GM20431 (cell line): ENCODE results near the gene PTPN14.
"Not testable (repeated sequence)": the region's sequence is repeated elsewhere in the genome, so short reads cannot be mapped to it uniquely, and the experiment has no call there.

Experiments used
- in situ Hi-C: fragments of 300-500 bp; cut with MseI, MboI; formaldehyde crosslinking; loops from one replicate; pipeline ENCODE4 v1.15.0; 2020; ENCODE audit warnings: low sequenced_read_pairs; ENCODE audit not compliant: unreplicated experiment

The PTPN14 gene

GRCh38 chr1:214491468-214492146, 59.8 kb downstream of the PTPN14 start:
- in situ Hi-C loops = no loop called here

- in situ Hi-C loops = no loop called here
These were observed 66.3 kb downstream of the PTPN14 start for GRCh38 chr1:214485151-214485550.

GRCh38 chr1:214483180-214483579, 68.2 kb downstream of the PTPN14 start:
- in situ Hi-C loops = not testable (repeated sequence)

- in situ Hi-C loops = not testable (repeated sequence)
These were observed 69.3 kb downstream of the PTPN14 start for GRCh38 chr1:214481983-214482634.

GRCh38 chr1:214476986-214477870, 74.2 kb downstream of the PTPN14 start:
- in situ Hi-C loops = no loop called here

- in situ Hi-C loops = no loop called here
These were observed 75.0 kb downstream of the PTPN14 start for GRCh38 chr1:214476229-214476985.

GRCh38 chr1:214475746-214476145, 75.7 kb downstream of the PTPN14 start:
- in situ Hi-C loops = no loop called here

GRCh38 chr1:214475331-214475730, 76.1 kb downstream of the PTPN14 start:
- in situ Hi-C loops = no loop called here

- in situ Hi-C loops = no loop called here
These were observed 76.9 kb downstream of the PTPN14 start for GRCh38 chr1:214474467-214474866.

- in situ Hi-C loops = no loop called here
These were observed 77.5 kb downstream of the PTPN14 start for GRCh38 chr1:214473862-214474261.

- in situ Hi-C loops = no loop called here
These were observed 78.0 kb downstream of the PTPN14 start for GRCh38 chr1:214473387-214473786.

GRCh38 chr1:214472364-214472763, 79.0 kb downstream of the PTPN14 start:
- in situ Hi-C loops = no loop called here

GRCh38 chr1:214471458-214471857, 79.9 kb downstream of the PTPN14 start:
- in situ Hi-C loops = no loop called here

GRCh38 chr1:214470132-214470531, 81.3 kb downstream of the PTPN14 start:
- in situ Hi-C loops = no loop called here

GRCh38 chr1:214469290-214469689, 82.1 kb downstream of the PTPN14 start:
- in situ Hi-C loops = no loop called here

GRCh38 chr1:214467078-214467585, 84.3 kb downstream of the PTPN14 start:
- in situ Hi-C loops = no loop called here

- in situ Hi-C loops = no loop called here
These were observed 84.9 kb downstream of the PTPN14 start for GRCh38 chr1:214466403-214467077.

GRCh38 chr1:214464445-214465287, 86.7 kb downstream of the PTPN14 start:
- in situ Hi-C loops = no loop called here

- in situ Hi-C loops = no loop called here
These were observed 87.8 kb downstream of the PTPN14 start for GRCh38 chr1:214463596-214463995.
